ENCODE measurements around the gene DEK. TPM values are rescaled to one million over a fixed set of nuclear protein-coding genes. Genes with fewer than 3 reads are reported as not detected.
A peak's percentile ranks its signal among the peaks of the same experiment; 100 is the strongest.
"Not testable (repeated sequence)": the region's sequence is repeated elsewhere in the genome, so short reads cannot be mapped to it uniquely, and the experiment has no call there.

DEK gene, protein sequence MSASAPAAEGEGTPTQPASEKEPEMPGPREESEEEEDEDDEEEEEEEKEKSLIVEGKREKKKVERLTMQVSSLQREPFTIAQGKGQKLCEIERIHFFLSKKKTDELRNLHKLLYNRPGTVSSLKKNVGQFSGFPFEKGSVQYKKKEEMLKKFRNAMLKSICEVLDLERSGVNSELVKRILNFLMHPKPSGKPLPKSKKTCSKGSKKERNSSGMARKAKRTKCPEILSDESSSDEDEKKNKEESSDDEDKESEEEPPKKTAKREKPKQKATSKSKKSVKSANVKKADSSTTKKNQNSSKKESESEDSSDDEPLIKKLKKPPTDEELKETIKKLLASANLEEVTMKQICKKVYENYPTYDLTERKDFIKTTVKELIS
- total RNA-seq (100 to 1,000 TPM in 2 of 7 donors, 10 to 100 TPM in 5; 63.5 to 143 (median 79.1) TPM), polyA plus RNA-seq (10 to 100 TPM; 54.1 to 55.5 TPM)
- long read RNA-seq, donor 1, transcript DEK-202 (11 exons, 3,427 nt): major isoform, 45 of 104 reads
- long read RNA-seq, donor 1, partial matches to known transcripts: 53 of 104 reads
- long read RNA-seq, donor 1, other reads (novel, unspliced or antisense): 6 of 104 reads
- long read RNA-seq, donor 2, transcript DEK-202 (11 exons, 3,427 nt): major isoform, 22 of 47 reads
- long read RNA-seq, donor 2, partial matches to known transcripts: 23 of 47 reads
- long read RNA-seq, donor 2, other reads (novel, unspliced or antisense): 0 of 47 reads
- long read RNA-seq, donor 3, transcript DEK-202 (11 exons, 3,427 nt): major isoform, 119 of 145 reads
- long read RNA-seq, donor 3, partial matches to known transcripts: 9 of 145 reads
- long read RNA-seq, donor 3, other reads (novel, unspliced or antisense): 16 of 145 reads

DNA sequence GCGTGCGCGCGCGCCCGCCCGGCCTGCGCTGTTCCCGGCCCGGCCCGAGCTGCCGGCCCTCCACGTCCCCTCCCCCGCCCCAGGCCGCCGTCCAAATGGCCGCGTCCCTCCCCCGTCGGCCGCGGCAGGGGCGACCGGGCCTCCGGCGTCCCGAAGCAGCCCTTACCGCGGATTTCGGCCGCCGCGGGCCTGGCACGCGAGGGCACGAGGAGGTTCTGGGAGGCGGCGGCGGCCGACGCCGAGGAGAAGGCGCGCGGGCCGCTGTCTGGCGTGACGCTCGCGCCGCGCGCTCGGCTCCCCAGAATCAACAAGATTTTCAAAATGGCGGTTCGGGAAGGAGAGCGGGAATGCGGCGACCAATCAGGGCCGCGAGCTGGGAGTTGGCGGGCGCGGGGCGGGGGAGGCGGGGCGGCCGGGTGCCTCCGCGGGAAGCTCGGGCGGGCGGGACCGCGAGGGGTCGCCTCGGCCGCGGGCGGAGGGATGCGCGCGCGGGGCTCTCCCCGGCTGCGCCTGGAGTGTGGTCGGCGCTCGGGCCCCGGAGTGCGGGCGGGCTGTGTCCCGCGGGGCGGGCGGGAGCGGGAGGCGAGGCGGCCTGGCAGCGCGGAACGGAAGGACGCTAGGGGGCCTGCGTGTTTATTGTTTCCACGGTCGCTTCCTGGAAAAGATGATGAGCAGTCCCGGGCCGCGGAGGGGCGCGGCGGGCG lies at the start of gene DEK:
Gene DEK, minus strand, starts transcription at position 312 of the 704 bp plus-strand sequence. CDS start 543 bp downstream, outside the sequence.
- Histone ChIP-seq H3K27me3 (no peaks in the 10 kb centered on the region), H3K9me3 (no peaks in the 10 kb centered on the region), H3K4me3 (peak within 1 kb of the TSS; percentile 83), H3K36me3 (no peaks in the 10 kb centered on the region), H3K4me1 (ENCODE audit: insufficient read depth) (peaks cover 8% of the 10 kb centered on the region), H3K27ac (peak within 1 kb of the TSS; percentile 93 to 99)
- 0 to 1% (median 0%) methylated on average over 29 to 113 of the region's 113 CpGs for WGBS, 3 donors
- peak; percentile 87 to 93 (median 88) for DNase-seq
- TF ChIP-seq, protein P1, sequence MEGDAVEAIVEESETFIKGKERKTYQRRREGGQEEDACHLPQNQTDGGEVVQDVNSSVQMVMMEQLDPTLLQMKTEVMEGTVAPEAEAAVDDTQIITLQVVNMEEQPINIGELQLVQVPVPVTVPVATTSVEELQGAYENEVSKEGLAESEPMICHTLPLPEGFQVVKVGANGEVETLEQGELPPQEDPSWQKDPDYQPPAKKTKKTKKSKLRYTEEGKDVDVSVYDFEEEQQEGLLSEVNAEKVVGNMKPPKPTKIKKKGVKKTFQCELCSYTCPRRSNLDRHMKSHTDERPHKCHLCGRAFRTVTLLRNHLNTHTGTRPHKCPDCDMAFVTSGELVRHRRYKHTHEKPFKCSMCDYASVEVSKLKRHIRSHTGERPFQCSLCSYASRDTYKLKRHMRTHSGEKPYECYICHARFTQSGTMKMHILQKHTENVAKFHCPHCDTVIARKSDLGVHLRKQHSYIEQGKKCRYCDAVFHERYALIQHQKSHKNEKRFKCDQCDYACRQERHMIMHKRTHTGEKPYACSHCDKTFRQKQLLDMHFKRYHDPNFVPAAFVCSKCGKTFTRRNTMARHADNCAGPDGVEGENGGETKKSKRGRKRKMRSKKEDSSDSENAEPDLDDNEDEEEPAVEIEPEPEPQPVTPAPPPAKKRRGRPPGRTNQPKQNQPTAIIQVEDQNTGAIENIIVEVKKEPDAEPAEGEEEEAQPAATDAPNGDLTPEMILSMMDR (IDR thresholded peaks at IDR 0.05): peak; percentile 47 to 62 (median 50)
- no peak for TF ChIP-seq EP300 (IDR thresholded peaks at IDR 0.05)
- peak; percentile 49 for TF ChIP-seq POLR2A (IDR thresholded peaks at IDR 0.05)
- intact Hi-C loops (cut with DNase I): loop anchor here in 1 of 4 donors (10.0 kb wide), 1 partner anchor 110 kb away; the partner anchor contains the start of genes KDM1B and TPMT

DNA sequence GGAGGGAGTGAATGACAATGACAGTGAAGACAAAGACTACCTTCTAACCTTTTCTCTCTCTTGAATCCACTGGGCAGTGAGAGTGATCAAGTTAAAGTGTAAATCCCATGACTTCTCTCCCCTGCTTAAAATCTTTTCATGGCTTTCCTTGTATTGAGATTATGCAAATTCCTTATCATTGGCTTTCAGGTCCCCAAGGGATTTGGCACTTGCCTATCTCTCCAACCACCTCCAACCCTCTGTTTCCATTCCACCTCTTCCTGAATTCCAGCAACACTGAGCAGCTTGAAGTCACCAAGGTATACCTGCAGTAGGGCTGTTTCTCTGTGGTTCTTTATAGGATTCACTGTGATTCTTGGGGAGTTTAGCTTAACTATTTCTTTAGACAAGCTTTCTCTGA lies 48.0 kb upstream of the DEK start:
- H3K27me3 ChIP-seq: no peaks in the 10 kb centered on the region
- no peaks in the 10 kb centered on the region for H3K9me3 ChIP-seq
- TF ChIP-seq POLR2A (IDR thresholded peaks at IDR 0.05) (no peak), EP300 (IDR thresholded peaks at IDR 0.05) (no peak)
- TF ChIP-seq, protein P1 (IDR thresholded peaks at IDR 0.05): no peak
- H3K36me3 ChIP-seq: no peaks in the 10 kb centered on the region
- H3K27ac ChIP-seq: no peak overlapping the region
- H3K4me3 ChIP-seq: no peak overlapping the region
- H3K4me1 ChIP-seq (ENCODE audit: insufficient read depth): no peaks in the 10 kb centered on the region
- no peak for DNase-seq
- intact Hi-C loops (cut with DNase I): no loop called here

GRCh38 chr6:18310010-18310409 lies 45.7 kb upstream of the DEK start:
- intact Hi-C loops (cut with DNase I); H3K4me3 ChIP-seq; H3K27ac ChIP-seq; H3K9me3 ChIP-seq; H3K27me3 ChIP-seq; H3K36me3 ChIP-seq; DNase-seq; H3K4me1 ChIP-seq (ENCODE audit: insufficient read depth): not testable (repeated sequence)
- WGBS, 3 donors: 71 to 87% (median 72%) methylated on average over 8 of the region's 8 CpGs

DNA sequence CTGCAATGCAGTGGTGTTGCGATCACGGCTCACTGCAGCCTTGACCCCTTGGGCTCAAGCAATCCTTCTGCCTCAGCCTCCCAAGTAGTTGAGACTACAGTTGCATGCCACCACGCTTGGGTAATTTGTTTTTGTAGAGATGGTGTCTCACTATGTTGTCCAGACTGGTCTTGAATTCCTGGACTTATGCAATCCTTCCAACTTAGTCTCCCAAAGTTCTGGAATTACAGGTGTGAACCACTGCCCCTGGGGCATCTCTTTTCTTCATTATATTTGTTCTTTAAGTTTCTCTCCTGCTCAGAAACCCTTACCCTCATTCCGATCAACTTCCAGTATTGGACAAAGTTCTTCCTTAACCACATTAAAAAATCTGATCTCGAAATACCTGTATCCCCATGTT lies 44.7 kb upstream of the DEK start:
- intact Hi-C loops (cut with DNase I): no loop called here
- Histone ChIP-seq H3K27me3 (no peaks in the 10 kb centered on the region), H3K27ac (no peak overlapping the region), H3K4me1 (ENCODE audit: insufficient read depth) (no peaks in the 10 kb centered on the region), H3K9me3 (no peaks in the 10 kb centered on the region), H3K4me3 (no peak overlapping the region), H3K36me3 (no peaks in the 10 kb centered on the region)
- 82 to 93% (median 84%) methylated on average over 5 of the region's 5 CpGs for WGBS, 3 donors
- no peak for TF ChIP-seq POLR2A (IDR thresholded peaks at IDR 0.05)
- TF ChIP-seq, protein P1 (IDR thresholded peaks at IDR 0.05): no peak
- TF ChIP-seq EP300 (IDR thresholded peaks at IDR 0.05): no peak
- DNase-seq: no peak
